Progenitor cell of endocrine pancreas (in vitro differentiated cells): ENCODE results near the gene ITPRID2. TPM values are rescaled to one million over a fixed set of nuclear protein-coding genes. Genes with fewer than 3 reads are reported as not detected.
A peak's percentile ranks its signal among the peaks of the same experiment; 100 is the strongest.

Source experiments
- DNase-seq: peaks from one replicate; pipeline ENCODE4 v3.0.0; 2021; ENCODE audit warnings: low spot score; ENCODE audit not compliant: unreplicated experiment
- H3K27ac Mint-ChIP-seq: 2 replicates; pipeline ENCODE4 v1.8.0; 2021; ENCODE audit warnings: mild to moderate bottlenecking, moderate library complexity, mixed read lengths
- H3K27me3 Mint-ChIP-seq: 2 replicates; pipeline ENCODE4 v1.8.0; 2021; ENCODE audit warnings: mixed read lengths
- H3K36me3 Mint-ChIP-seq: 2 replicates; pipeline ENCODE4 v1.8.0; 2022; ENCODE audit warnings: mixed read lengths; ENCODE audit not compliant: insufficient read depth
- H3K4me1 Mint-ChIP-seq: 2 replicates; pipeline ENCODE4 v1.8.0; 2021; ENCODE audit warnings: low read depth, mixed read lengths
- H3K4me3 Mint-ChIP-seq: 2 replicates; pipeline ENCODE4 v1.8.0; 2021; ENCODE audit warnings: low read depth, mild to moderate bottlenecking, moderate library complexity, mixed read lengths
- H3K9me3 Mint-ChIP-seq: 2 replicates; pipeline ENCODE4 v1.8.0; 2021; ENCODE audit warnings: low read depth, mixed read lengths
- CTCF ChIP-seq: fragments of 200-600 bp; sonication (generic); IDR thresholded peaks from one replicate; pipeline ENCODE4 v1.5.0; 2021; ENCODE audit warnings: antibody characterized with exemption, mild to moderate bottlenecking; ENCODE audit not compliant: unreplicated experiment
- total RNA-seq: library from RNA; stranded (reverse); gene quantifications from 2 replicates; pipeline ENCODE4 v1.2.1, GENCODE V29; 2021

ITPRID2 gene
- total RNA-seq, 1 donor from 2014 or later, result 69.7 TPM

GRCh38 chr2:181934694-181935093 is 43.2 kb downstream of the ITPRID2 start:
- no peak for DNase-seq
- peaks cover 2% of the 10 kb centered on the region for H3K36me3 Mint-ChIP-seq
- H3K27ac Mint-ChIP-seq, result no peak overlapping the region
- H3K4me3 Mint-ChIP-seq, result no peak overlapping the region
- TF ChIP-seq CTCF, result no peak
- no peaks in the 10 kb centered on the region for H3K4me1 Mint-ChIP-seq
- no peaks in the 10 kb centered on the region for H3K27me3 Mint-ChIP-seq
- no peaks in the 10 kb centered on the region for H3K9me3 Mint-ChIP-seq

- peaks cover 5% of the 10 kb centered on the region for H3K4me1 Mint-ChIP-seq
- TF ChIP-seq CTCF, result no peak
- H3K27me3 Mint-ChIP-seq, result no peaks in the 10 kb centered on the region
- DNase-seq, result no peak
- H3K36me3 Mint-ChIP-seq, result no peaks in the 10 kb centered on the region
- no peak overlapping the region for H3K4me3 Mint-ChIP-seq
- H3K27ac Mint-ChIP-seq, result no peak overlapping the region
- peaks cover 4% of the 10 kb centered on the region for H3K9me3 Mint-ChIP-seq
These were observed 45.9 kb downstream of the ITPRID2 start for GRCh38 chr2:181937473-181937872.

GRCh38 chr2:181943411-181944124 is 52.0 kb downstream of the ITPRID2 start:
- H3K4me3 Mint-ChIP-seq, result no peak overlapping the region

GRCh38 chr2:181944164-181944913 is 52.8 kb downstream of the ITPRID2 start:
- Mint-ChIP-seq H3K9me3 (peaks cover 7% of the 10 kb centered on the region), H3K27me3 (no peaks in the 10 kb centered on the region), H3K4me1 (peaks cover 35% of the 10 kb centered on the region), H3K27ac (peak overlapping the region; percentile 69), H3K36me3 (no peaks in the 10 kb centered on the region), H3K4me3 (no peak overlapping the region)
- no peak for DNase-seq
- no peak for TF ChIP-seq CTCF

More at GRCh38 chr2:181943411-181944124, 52.0 kb downstream of the ITPRID2 start:
- Mint-ChIP-seq H3K9me3 (peaks cover 7% of the 10 kb centered on the region), H3K4me1 (peaks cover 35% of the 10 kb centered on the region), H3K36me3 (no peaks in the 10 kb centered on the region), H3K27me3 (no peaks in the 10 kb centered on the region), H3K27ac (peak overlapping the region; percentile 69)
- TF ChIP-seq CTCF, result no peak
- no peak for DNase-seq

GRCh38 chr2:181944914-181945291 is 53.4 kb downstream of the ITPRID2 start:
- Mint-ChIP-seq H3K4me1 (peaks cover 35% of the 10 kb centered on the region), H3K27ac (no peak overlapping the region), H3K27me3 (no peaks in the 10 kb centered on the region), H3K4me3 (no peak overlapping the region), H3K9me3 (peaks cover 7% of the 10 kb centered on the region), H3K36me3 (no peaks in the 10 kb centered on the region)
- DNase-seq, result no peak
- no peak for TF ChIP-seq CTCF
